Suprapubic skin (tissue), 3 donors: Measurements from ENCODE around the gene COA5.

Experiments used
- POLR2A ChIP-seq, 2 donors: fragments of 450-650 bp; IDR thresholded peaks; one replicate each; pipeline ENCODE4 v1.6.1; 2017; ENCODE audit warnings: antibody characterized with exemption in 2 of 2, mild to moderate bottlenecking in 2 of 2, moderate library complexity in 2 of 2
- TF ChIP-seq, protein P1 (sequence below), 2 donors: fragments of 200-600 bp in 1 of 2; fragments of 450-650 bp in 1 of 2; sonication (generic) in 1 of 2; IDR thresholded peaks; one replicate each; pipeline ENCODE4 v1.5.1; 2016 to 2019; ENCODE audit warnings: antibody characterized with exemption in 2 of 2, mild to moderate bottlenecking in 1 of 2, moderate library complexity in 1 of 2

DNA sequence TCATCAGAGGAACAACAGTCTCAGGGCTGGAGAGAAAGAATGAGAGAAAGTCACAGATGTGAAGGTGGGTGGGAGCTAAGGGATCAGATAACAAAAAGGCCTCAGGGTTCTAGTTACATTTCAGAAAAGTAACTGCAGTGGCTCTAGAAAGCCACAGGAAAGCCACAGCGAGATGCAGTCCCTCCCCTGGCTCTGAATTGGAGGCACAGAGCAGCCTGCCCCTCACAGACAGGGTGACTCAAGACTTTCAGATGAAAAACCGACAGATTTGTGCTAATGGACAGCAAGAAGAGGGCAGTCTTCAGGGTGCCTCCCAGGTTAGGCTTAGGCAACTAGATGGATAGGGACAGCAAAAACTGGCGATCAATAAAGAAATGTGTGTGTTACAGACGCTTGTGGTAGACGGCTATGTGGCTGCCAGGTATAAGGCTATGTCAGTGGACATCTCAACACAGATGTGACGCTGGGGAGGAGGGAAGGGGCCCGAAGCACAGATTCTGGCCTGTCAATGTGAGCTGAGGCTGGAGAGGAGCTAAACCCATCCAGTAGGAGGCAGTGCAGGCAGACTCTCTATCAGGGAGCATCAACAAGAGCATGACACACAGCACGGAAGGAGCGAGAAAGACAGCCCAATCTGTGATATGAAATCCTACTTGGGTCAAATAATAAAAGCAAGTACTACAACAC lies 26.2 kb upstream of the COA5 start:
- TF ChIP-seq, protein P1, sequence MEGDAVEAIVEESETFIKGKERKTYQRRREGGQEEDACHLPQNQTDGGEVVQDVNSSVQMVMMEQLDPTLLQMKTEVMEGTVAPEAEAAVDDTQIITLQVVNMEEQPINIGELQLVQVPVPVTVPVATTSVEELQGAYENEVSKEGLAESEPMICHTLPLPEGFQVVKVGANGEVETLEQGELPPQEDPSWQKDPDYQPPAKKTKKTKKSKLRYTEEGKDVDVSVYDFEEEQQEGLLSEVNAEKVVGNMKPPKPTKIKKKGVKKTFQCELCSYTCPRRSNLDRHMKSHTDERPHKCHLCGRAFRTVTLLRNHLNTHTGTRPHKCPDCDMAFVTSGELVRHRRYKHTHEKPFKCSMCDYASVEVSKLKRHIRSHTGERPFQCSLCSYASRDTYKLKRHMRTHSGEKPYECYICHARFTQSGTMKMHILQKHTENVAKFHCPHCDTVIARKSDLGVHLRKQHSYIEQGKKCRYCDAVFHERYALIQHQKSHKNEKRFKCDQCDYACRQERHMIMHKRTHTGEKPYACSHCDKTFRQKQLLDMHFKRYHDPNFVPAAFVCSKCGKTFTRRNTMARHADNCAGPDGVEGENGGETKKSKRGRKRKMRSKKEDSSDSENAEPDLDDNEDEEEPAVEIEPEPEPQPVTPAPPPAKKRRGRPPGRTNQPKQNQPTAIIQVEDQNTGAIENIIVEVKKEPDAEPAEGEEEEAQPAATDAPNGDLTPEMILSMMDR (IDR thresholded peaks at IDR 0.05) = no peak
- no peak for TF ChIP-seq POLR2A (IDR thresholded peaks at IDR 0.05)
